AG20443 (cell line): ENCODE results near the gene TRUB2.

Experiments used
- DNase-seq: peaks from one replicate; pipeline ENCODE4 v3.0.0; 2012; ENCODE audit warnings: low spot score, mixed read lengths

Gene TRUB2

GRCh38 chr9:128322404-128323211 is at the start of gene TRUB2, which contains the start of gene COQ4:
TRUB2 (minus strand) TSS chr9:128322447; CDS start chr9:128322408, 39 bp downstream.
COQ4 (plus strand) TSS chr9:128322839; CDS start chr9:128322859, 20 bp downstream.
- peak; percentile 96 for DNase-seq

- DNase-seq: no peak
These were observed 49.4 kb upstream of the TRUB2 start for GRCh38 chr9:128371630-128372117.

- DNase-seq: peak; percentile 97
These were observed 48.7 kb upstream of the TRUB2 start, which contains the start of gene URM1 for GRCh38 chr9:128370752-128371629. URM1 (plus strand) TSS chr9:128371374; CDS start chr9:128371381, 7 bp downstream.

GRCh38 chr9:128370367-128370751 is 48.1 kb upstream of the TRUB2 start:
- no peak for DNase-seq

- no peak for DNase-seq
These were observed 46.9 kb upstream of the TRUB2 start for GRCh38 chr9:128369024-128369706.

GRCh38 chr9:128365525-128365924 is 43.3 kb upstream of the TRUB2 start:
- DNase-seq: no peak

- DNase-seq: no peak
These were observed 40.5 kb upstream of the TRUB2 start for GRCh38 chr9:128362774-128363173.

- peak; percentile 91 for DNase-seq
These were observed 39.9 kb upstream of the TRUB2 start for GRCh38 chr9:128361986-128362646.

- no peak for DNase-seq
These were observed 39.2 kb upstream of the TRUB2 start for GRCh38 chr9:128361296-128361985.

- DNase-seq: no peak
These were observed 38.6 kb upstream of the TRUB2 start for GRCh38 chr9:128360826-128361225.

- peak; percentile 29 for DNase-seq
These were observed 36.6 kb upstream of the TRUB2 start for GRCh38 chr9:128358861-128359260.

GRCh38 chr9:128358090-128358489 is 35.8 kb upstream of the TRUB2 start:
- no peak for DNase-seq

GRCh38 chr9:128355451-128355850 is 33.2 kb upstream of the TRUB2 start:
- DNase-seq: no peak

- DNase-seq: no peak
These were observed 27.5 kb upstream of the TRUB2 start for GRCh38 chr9:128349772-128350171.

GRCh38 chr9:128349125-128349524 is 26.9 kb upstream of the TRUB2 start:
- DNase-seq: no peak

- DNase-seq: no peak
These were observed 22.8 kb upstream of the TRUB2 start for GRCh38 chr9:128344931-128345605.

GRCh38 chr9:128343855-128344254 is 21.6 kb upstream of the TRUB2 start:
- no peak for DNase-seq

GRCh38 chr9:128342971-128343680 is 20.9 kb upstream of the TRUB2 start:
- no peak for DNase-seq

GRCh38 chr9:128341435-128341849 is 19.2 kb upstream of the TRUB2 start:
- peak; percentile 84 for DNase-seq
